ENCODE results near the gene STARD7.
A peak's percentile ranks its signal among the peaks of the same experiment; 100 is the strongest.
"Not testable (repeated sequence)": the region's sequence is repeated elsewhere in the genome, so short reads cannot be mapped to it uniquely, and the experiment has no call there.

Gene STARD7

DNA sequence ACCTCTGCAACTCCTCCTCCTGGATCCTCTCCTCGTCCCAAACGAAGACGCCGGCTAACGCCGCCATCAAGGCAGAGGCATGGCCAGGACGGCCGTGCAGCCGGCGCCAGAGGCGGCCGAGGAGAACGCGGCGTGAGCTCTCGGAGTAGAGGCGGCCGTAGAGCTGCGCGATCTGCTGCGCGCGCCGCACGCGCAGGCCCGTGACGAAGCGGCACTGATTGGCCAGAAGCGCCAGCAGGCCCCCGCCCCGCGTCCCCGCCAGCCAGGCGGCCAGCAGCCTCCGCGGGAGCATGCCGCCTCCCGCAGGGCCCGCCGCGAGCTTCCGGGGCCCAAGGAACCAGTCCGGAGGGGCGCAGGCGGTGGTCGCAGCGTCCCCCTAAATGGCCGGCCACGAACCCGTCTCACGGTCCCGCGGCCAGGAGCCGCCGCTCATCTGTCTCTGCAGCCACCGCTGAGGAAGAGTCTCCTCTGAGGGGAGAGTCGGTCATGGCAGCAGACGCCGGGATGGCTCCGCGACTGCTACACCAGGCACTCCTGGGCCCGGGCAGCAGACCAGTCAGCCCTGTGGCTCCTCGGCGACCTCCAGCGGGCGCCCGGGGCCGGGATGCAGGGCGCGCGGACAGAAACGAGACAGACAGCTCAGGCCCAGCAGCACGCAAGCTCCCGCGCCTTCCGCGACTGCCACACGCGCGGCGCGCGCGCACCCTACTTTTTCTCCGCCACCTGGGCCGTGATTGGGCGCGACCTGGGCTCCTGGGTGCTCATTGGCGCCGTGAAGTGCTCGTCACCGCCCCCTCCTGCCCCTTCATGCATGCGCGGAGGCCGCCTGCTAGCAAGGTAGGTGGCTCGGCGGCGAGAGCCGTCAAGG, at the start of gene STARD7:
STARD7 (minus strand) TSS at position 685 of the 868 bp plus-strand sequence; CDS start at position 292, 393 bp downstream.
- peak; percentile 99 for DNase-seq (ENCODE audit: low read depth, low spot score)

GRCh38 chr2:96257744-96258143, 49.1 kb upstream of the STARD7 start:
- DNase-seq (ENCODE audit: low read depth, low spot score), result not testable (repeated sequence)

GRCh38 chr2:96256611-96257113, 48.0 kb upstream of the STARD7 start:
- DNase-seq (ENCODE audit: low read depth, low spot score), result no peak

DNA sequence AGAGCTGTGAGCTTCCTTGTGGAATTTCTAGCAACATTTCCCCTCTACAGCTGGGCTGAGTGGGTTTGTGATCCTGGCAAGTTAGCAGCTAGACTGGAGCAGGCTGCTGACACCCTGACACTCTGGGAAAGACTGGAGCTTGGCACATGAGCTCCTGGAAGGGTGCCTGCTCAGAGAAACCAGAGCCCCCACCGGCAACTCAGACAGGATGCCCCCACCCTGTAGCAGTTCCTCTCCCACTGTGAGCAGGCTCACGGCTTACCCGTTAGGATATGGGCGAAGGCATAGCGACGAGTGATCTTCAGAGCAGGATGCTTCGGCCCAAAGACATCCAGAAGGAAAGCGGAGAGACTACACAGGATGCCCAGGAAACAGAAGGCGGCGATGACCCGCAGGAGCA, 45.9 kb upstream of the STARD7 start:
- no peak for DNase-seq (ENCODE audit: low read depth, low spot score)

DNA sequence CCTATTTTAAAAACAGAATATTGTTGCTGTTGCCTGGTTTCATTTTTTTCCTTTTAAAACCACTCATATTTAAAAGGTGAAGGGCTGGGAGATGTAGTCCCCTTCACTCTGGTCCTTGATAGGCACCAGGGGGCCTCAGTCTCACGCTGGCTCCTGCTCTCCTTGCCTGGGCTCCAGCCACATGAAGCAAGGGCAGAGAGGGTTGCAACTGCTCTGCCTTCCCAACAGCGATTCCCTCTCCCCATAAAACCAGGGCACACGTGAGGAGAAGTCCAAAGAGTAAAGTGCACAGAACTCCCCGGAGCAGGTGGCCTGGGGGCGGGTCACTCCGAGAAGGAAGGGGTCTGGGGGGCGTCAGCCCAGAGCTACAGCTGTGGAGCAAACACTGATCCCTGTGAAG, 44.4 kb upstream of the STARD7 start:
- DNase-seq (ENCODE audit: low read depth, low spot score), result no peak

DNA sequence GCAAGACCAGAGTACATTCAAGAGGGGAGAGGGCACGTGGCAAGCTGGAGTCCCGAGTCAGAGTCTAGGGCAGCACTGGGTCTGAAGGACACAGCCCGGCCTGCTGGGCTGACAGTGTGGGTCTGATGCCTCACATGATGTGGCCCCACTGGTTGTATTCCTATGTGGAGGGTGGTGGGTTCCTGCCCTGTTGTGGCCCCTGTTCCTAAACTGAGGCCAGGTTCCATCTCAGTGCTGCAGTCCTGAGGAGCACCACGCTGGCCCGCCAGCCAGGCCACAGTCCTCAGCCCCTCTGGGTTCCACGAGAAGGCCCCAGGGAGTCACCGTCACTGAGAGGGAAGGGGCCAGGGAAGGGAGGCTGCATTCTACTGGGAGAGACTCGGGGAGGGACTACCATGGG, 43.9 kb upstream of the STARD7 start:
- DNase-seq (ENCODE audit: low read depth, low spot score), result no peak

GRCh38 chr2:96251721-96252292, 43.2 kb upstream of the STARD7 start:
- DNase-seq (ENCODE audit: low read depth, low spot score), result peak; percentile 68

DNA sequence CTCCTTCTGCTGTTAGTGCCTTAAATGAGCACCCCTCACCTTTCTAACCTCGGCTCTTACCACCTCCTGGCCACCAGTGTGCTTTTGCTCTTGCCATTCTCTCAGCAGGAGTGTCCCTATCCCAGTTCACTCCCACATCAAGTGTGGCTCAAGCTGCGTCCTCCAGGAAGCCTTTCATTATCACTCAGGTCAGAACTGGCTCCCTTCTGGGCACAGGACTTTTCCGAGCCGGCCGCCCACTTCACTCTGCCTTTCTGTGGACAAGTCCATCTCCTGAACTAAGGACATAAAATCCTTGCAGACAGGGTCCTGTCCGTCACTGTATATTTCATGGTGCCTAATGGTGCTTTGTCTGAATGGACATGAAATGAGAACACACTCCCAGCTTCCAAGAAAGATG, 41.6 kb upstream of the STARD7 start:
- DNase-seq (ENCODE audit: low read depth, low spot score), result no peak

DNA sequence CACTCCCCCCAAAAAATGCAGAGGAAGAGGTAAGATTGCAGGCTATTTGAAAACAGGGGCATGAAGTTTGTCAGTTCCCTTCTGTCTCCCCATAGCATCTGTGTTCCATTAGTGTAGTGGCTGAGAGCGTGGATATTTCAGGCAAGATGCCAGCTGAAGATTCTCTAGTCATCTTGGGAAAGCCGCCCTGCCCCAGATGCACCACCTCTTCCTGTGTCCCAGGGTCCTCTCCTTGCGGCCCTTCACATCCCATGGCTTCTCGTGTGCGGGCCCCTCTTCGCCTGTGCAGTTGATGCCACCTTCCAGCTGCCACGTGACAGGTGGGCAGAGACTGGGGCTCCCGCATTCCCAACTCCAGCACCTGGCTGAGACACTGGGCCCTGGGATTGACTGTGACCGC, 41.0 kb upstream of the STARD7 start:
- DNase-seq (ENCODE audit: low read depth, low spot score), result no peak

DNA sequence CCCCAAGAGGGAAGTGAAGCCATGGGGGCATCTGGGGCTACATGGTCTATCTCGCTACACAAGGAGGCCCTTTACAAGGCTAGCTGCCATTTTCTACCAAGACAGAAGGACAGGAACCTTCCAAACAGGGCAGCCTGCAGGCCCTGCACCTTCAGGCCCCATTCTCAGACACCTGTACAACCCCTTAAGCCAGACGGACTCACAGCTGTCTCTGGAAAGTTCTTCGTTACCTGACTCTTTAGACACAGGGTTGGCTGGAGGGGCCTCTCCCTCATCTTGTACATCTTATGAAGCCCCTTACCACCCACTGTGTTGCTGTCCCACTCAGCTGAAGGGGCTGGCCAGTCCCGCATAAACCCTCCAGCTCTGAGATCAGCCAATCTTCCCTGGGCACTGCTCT, 40.0 kb upstream of the STARD7 start:
- no peak for DNase-seq (ENCODE audit: low read depth, low spot score)

DNA sequence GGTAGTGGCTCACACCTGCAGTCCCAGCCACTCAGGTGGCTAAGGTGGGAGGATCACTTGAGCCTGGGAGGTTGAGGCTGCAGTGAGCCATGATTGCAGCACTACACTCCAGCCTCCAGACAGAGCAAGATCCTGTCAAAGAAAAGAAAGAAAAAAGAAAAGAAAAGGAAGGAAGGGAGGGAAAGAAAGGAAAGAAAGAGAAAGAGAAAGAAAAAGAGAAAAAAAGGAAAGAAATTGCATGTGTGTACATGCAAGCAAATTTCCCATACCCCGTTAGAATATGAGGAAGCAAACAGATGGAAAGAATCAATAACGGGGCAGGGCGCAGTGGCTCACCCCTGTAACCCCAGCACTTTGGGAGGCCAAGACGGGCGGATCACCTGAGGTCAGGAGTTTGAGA, 39.3 kb upstream of the STARD7 start:
- DNase-seq (ENCODE audit: low read depth, low spot score), result no peak

- no peak for DNase-seq (ENCODE audit: low read depth, low spot score)
These were observed 38.4 kb upstream of the STARD7 start for GRCh38 chr2:96247009-96247408.

GRCh38 chr2:96245609-96246390, 37.2 kb upstream of the STARD7 start:
- DNase-seq (ENCODE audit: low read depth, low spot score), result no peak

DNA sequence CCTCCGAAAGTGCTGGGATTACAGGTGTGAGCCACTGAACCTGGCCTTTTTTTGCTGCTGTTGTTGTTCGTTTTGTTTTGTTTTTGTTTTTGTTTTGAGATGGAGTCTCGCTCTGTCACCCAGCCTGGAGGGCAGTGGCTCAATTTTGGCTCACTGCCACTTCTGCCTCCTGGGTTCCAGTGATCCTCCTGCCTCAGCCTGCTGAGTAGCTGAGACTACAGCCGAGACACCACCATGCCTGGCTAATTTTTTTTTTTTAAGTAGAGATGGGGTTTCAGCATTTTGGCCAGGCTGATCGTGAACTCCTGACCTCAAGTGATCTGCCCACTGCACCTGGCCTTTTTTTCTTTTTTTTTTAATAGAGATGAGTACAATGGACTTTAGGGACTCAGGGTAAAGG, 35.2 kb upstream of the STARD7 start:
- DNase-seq (ENCODE audit: low read depth, low spot score), result no peak

DNA sequence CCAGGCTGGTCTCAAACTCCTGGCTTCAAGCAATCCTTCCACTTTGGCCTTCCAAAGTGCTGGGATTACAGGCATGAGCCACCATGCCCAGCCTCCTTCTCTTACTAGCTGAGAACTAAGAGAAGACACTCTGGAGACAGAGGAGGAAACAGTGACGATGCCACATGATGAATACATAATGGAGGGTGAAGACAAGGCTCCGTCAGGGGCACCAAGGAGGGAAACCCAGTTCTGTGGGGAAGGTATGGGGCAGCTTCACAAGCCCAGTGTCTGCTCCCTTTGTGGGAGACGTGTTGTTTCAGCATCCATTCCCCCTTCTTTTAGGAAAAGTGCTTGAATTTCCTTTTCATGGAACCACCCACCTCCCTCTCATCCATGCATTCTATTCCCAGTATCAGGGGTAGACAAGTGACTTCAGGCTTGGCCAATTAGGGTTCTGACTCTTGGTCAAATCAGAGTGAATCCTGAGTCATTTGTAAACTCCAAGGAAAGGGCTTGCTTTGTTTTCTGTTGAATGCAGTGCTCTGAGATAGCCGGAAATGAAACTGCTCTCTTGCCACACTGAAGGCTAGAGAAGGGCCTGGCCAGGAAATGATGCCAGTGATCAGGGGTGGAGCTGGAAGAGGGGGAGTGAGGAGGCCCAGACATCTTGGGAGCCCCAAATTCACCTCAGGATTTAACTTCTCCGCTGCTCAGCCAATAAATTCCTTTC, 33.4 kb upstream of the STARD7 start:
- DNase-seq (ENCODE audit: low read depth, low spot score), result no peak

GRCh38 chr2:96241227-96241626, 32.6 kb upstream of the STARD7 start:
- peak; percentile 15 for DNase-seq (ENCODE audit: low read depth, low spot score)

GRCh38 chr2:96240341-96241038, 31.9 kb upstream of the STARD7 start:
- no peak for DNase-seq (ENCODE audit: low read depth, low spot score)

DNA sequence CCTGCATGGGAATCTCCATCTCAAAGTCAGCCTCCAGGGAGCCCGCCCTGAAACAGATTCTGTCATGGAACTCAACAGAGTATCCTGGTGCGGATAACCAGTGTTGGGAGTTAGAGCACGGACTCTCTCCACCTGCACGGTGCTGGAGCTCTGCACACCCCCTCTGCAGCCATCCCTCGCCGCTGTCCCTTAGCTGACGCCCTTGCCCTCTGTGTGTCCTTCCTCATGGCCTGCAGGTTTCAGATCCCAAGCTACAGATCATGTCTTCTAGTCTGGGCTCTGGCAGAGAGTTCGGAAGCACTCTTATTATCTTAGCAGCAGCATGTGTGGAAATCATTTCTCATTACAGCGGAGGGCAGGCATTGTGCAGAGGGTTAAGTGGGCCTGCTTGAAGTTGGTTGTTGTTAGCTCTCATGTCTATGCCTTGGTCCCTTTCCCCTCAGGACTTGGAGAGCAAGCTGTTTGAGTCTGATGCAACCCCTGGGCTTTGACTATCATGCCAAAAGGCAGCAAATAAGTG, 31.2 kb upstream of the STARD7 start:
- DNase-seq (ENCODE audit: low read depth, low spot score), result peak; percentile 13

- DNase-seq (ENCODE audit: low read depth, low spot score), result no peak
These were observed 30.5 kb upstream of the STARD7 start for GRCh38 chr2:96239091-96239490.

DNA sequence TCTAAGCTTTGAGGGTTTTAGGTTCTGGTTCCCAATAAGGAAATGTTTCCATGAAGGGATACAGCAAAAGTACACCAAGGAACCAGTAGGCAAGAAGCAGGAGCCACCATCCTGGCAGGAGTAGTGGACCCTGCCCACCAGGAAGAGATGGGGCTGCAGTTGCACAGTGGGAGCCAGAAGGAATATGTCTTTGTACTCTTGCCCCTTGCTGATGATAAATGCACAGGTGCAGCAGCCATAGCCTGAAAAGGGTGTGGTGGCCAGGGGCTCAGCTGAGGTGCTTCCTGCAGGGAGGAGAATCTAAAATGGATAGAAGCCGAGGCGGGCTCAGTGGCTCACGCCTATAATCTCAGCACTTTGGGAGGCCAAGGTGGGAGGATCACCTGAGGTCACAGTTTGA, 29.6 kb upstream of the STARD7 start:
- no peak for DNase-seq (ENCODE audit: low read depth, low spot score)

- no peak for DNase-seq (ENCODE audit: low read depth, low spot score)
These were observed 28.3 kb upstream of the STARD7 start for GRCh38 chr2:96236882-96237281.
